WERI-Rb-1 (cell line): ENCODE data around the gene IFIT3.

Source experiments
- DNase-seq: peaks from one replicate; pipeline ENCODE4 v3.0.0-alpha.2; 2020
- H3K27ac ChIP-seq: fragments of 250-450 bp; sonication (Bioruptor Pico); 2 replicates; pipeline ENCODE4 v1.5.1; 2020; ENCODE audit warnings: mild to moderate bottlenecking, moderate library complexity
- H3K27me3 ChIP-seq: fragments of 250-450 bp; sonication (Bioruptor Pico); 2 replicates; pipeline ENCODE4 v1.5.1; 2021; ENCODE audit warnings: mild to moderate bottlenecking, low read depth, moderate library complexity; ENCODE audit not compliant: insufficient read depth, severe bottlenecking
- H3K36me3 ChIP-seq: fragments of 250-450 bp; sonication (Bioruptor Pico); 2 replicates; pipeline ENCODE4 v1.5.1; 2020; ENCODE audit warnings: mild to moderate bottlenecking, moderate library complexity
- H3K4me3 ChIP-seq: 2 replicates; pipeline ENCODE4 v1.5.1; 2011; ENCODE audit warnings: low read depth, mild to moderate bottlenecking, control low read depth, low read length
- H3K9me3 ChIP-seq: fragments of 250-450 bp; sonication (Bioruptor Pico); 2 replicates; pipeline ENCODE4 v1.5.1; 2021; ENCODE audit warnings: mild to moderate bottlenecking, moderate library complexity; ENCODE audit not compliant: severe bottlenecking
- CTCF ChIP-seq: IDR thresholded peaks from 2 replicates; pipeline ENCODE4 v1.5.1; 2011; ENCODE audit warnings: low read depth, mild to moderate bottlenecking, control low read depth, inconsistent platforms, low read length

IFIT3 gene

GRCh38 chr10:89327803-89328441, at the start of gene IFIT3:
Gene IFIT3, plus strand, starts transcription at chr10:89327997. Its CDS starts 77 bp downstream, at chr10:89328074.
- Histone ChIP-seq H3K36me3 (no peaks in the 10 kb centered on the region), H3K9me3 (no peaks in the 10 kb centered on the region), H3K27me3 (no peaks in the 10 kb centered on the region), H3K4me3 (no peak within 1 kb of the TSS), H3K27ac (no peak within 1 kb of the TSS)
- DNase-seq: no peak
- TF ChIP-seq CTCF: no peak

DNA sequence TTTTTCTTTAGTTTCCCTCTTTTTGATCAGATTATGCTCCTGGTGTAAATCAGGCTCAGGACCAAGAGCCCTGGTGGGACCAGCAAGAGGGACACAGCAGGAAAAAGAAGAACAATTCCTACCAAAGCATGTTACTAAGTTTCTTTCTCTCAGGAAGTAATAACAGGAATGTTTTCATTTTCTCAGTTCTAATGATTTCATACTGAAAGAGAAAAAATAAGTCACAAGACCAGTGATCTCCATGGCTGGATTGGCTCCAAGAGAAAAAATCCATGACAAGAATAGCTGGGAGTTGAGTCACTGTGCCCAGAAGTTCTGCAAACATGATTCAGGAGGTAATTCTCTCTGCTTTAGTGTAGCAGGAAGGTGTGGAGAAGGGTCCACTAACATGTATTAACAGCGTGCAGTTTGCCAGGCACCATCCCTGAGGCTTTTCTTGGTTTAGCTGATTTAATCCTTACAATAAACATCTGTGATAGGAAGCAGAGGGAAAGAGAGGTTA, 49.7 kb upstream of the IFIT3 start:
- H3K36me3 ChIP-seq: no peaks in the 10 kb centered on the region
- no peak for TF ChIP-seq CTCF
- H3K27ac ChIP-seq: peak overlapping the region; percentile 63
- no peaks in the 10 kb centered on the region for H3K27me3 ChIP-seq
- DNase-seq: peak; percentile 70
- no peaks in the 10 kb centered on the region for H3K9me3 ChIP-seq
- H3K4me3 ChIP-seq: no peak overlapping the region

DNA sequence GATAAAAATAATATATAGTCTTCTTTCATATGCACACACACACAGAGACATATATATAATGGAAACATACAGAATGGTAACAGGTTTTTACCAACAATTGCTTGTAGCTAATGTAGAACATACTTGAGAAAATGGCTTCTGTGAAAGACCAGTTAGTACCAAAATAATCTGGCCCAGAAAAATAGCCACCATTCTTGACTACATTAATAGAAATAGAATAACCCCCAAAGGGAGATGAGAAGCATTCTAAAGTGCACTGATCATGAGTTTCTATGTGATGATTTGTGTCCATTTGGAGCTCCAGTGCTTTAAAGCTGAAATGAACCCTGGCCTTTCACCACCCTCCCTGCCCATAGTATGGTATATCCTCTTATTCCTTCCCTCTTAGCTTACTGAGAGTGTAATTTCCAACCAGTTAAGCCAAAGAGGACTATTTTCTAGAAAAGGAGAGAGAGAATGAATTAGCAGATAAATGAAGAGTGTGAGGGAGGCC, 48.9 kb upstream of the IFIT3 start:
- Histone ChIP-seq H3K27ac (no peak overlapping the region), H3K27me3 (no peaks in the 10 kb centered on the region), H3K9me3 (no peaks in the 10 kb centered on the region), H3K4me3 (no peak overlapping the region), H3K36me3 (no peaks in the 10 kb centered on the region)
- no peak for TF ChIP-seq CTCF
- DNase-seq: no peak

DNA sequence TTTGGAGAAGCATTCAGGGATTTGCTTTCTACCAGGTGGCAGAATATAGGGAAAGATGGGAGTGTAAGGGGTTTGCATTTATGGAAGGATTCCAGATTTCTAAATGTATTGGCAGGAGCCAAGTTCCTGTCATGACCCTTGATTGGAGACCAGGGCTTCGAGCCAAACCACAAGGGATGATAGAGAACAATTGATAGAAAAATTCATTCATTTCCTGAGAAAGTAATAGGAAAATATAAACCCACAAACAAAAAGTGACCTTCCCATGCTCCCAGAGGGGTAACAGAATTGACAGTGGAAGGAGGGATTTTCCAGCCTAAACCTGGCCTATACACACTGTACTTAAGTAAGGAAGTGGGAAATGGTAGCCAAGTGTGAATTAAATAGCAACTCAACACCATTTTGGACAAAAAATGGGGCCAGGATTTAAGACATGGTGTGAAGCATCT, 48.4 kb upstream of the IFIT3 start:
- Histone ChIP-seq H3K27me3 (no peaks in the 10 kb centered on the region), H3K36me3 (no peaks in the 10 kb centered on the region), H3K9me3 (no peaks in the 10 kb centered on the region), H3K27ac (no peak overlapping the region), H3K4me3 (no peak overlapping the region)
- TF ChIP-seq CTCF: no peak
- DNase-seq: no peak

- no peaks in the 10 kb centered on the region for H3K36me3 ChIP-seq
- H3K27me3 ChIP-seq: no peaks in the 10 kb centered on the region
- no peak for TF ChIP-seq CTCF
- no peaks in the 10 kb centered on the region for H3K9me3 ChIP-seq
- no peak overlapping the region for H3K4me3 ChIP-seq
- no peak for DNase-seq
- no peak overlapping the region for H3K27ac ChIP-seq
These were observed 47.3 kb upstream of the IFIT3 start for GRCh38 chr10:89280508-89280907.
